ENCODE measurements around the gene HSPB7.

DNA sequence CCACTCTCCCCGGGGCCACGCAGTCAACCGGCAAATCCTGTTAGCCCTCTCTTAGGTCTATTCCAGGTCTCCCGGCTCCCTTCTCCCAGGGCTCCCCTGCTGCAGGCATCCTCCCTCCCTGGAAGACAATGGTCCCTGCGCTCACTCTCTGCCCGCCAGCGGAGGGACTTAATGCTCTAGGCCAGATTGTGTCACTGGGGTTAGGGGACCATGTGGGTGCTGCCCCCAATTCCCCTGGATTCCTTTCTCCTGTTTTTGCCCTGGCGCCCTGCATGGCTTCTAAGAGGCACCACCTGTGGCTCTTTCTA, 47.4 kb upstream of the HSPB7 start:
- TF ChIP-seq CTCF (IDR thresholded peaks at IDR 0.05) (no peak), POLR2A (IDR thresholded peaks at IDR 0.05) (no peak)
